Measurements from ENCODE around the gene DALRD3.

DNA sequence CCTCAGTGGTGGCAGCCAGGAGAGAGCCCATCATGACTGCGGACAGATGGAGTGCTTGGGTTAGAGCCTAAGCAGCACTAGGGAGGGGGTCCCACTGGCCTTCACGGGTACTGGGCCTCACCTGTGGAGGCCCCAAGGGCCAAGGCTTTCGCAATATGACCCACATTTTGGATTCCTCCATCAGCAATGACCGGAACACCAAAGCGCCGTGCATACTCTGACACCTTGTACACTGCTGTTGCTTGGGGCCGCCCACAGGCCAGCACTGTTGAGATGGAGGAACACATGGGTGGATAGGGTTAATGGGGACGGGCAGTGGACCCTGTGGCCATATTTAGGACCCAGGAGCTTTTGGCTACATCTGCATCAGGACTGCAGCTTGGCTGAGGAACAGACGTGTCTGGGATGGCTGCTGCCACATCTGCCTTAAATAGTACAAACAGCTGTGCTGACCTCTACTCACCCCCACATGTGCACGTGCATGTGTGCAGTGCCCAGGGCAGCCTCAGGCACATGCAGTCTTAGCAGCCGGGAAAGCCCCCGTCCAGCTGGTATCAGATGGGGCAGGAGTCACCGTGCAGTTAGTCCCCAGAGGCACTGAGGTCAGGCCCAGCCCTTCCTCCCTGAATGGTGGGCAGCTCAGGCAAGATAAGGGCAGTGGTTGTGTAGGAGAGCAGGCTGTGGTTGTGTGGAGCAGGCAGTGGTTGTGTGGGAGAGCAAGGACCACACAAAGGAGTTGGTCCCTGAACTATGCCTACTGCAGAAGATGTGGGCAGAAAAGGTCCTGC, 6.8 kb upstream of the DALRD3 start:
- TF ChIP-seq POLR2AphosphoS5 (IDR thresholded peaks at IDR 0.05; ENCODE audit: low read depth) (no peak; the same call in 1 of the 2 replicates), CREB1 (CRISPR knock-in tag; IDR thresholded peaks at IDR 0.05; ENCODE audit: low read depth) (no peak), REST (IDR thresholded peaks at IDR 0.05; ENCODE audit: unreplicated experiment) (no peak), EZH2phosphoT487 (IDR thresholded peaks at IDR 0.05; ENCODE audit: unreplicated experiment) (no peak)

All from GM23338 (cell line).